Omental fat pad (tissue), 4 donors: Measurements from ENCODE around the gene ZSCAN9. TPM values are rescaled to one million over a fixed set of nuclear protein-coding genes. Genes with fewer than 3 reads are reported as not detected.

Source experiments
- ATAC-seq: fragments of 150-250 bp; one replicate; pipeline ENCODE4 v1.9.1; 2016; ENCODE audit warnings: mild to moderate bottlenecking, moderate library complexity; ENCODE audit not compliant: low FRiP score
- DNase-seq: peaks from one replicate; pipeline ENCODE4 v3.0.0-alpha.2; 2019; ENCODE audit warnings: low spot score
- total RNA-seq, 4 donors: library from RNA; depleted of rRNA; stranded (reverse); fragments of >200 nt; gene quantifications; one replicate each; pipeline ENCODE4 v1.1.0, GENCODE V29; 2016
- TF ChIP-seq, protein P1 (sequence below), 3 donors: fragments of 450-650 bp; IDR thresholded peaks; one replicate each; pipeline ENCODE4 v1.5.1; 2016 to 2017; ENCODE audit warnings: antibody characterized with exemption in 3 of 3, mild to moderate bottlenecking in 3 of 3, moderate library complexity in 2 of 3

The ZSCAN9 gene
- total RNA-seq, 4 donors from 2014 or later = 6.3 to 16.6 (median 12.2) TPM

- ATAC-seq (no peak), DNase-seq (no peak)
- TF ChIP-seq, protein P1, sequence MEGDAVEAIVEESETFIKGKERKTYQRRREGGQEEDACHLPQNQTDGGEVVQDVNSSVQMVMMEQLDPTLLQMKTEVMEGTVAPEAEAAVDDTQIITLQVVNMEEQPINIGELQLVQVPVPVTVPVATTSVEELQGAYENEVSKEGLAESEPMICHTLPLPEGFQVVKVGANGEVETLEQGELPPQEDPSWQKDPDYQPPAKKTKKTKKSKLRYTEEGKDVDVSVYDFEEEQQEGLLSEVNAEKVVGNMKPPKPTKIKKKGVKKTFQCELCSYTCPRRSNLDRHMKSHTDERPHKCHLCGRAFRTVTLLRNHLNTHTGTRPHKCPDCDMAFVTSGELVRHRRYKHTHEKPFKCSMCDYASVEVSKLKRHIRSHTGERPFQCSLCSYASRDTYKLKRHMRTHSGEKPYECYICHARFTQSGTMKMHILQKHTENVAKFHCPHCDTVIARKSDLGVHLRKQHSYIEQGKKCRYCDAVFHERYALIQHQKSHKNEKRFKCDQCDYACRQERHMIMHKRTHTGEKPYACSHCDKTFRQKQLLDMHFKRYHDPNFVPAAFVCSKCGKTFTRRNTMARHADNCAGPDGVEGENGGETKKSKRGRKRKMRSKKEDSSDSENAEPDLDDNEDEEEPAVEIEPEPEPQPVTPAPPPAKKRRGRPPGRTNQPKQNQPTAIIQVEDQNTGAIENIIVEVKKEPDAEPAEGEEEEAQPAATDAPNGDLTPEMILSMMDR (IDR thresholded peaks at IDR 0.05) = no peak
Observed at GRCh38 chr6:28205879-28206278, 19.2 kb upstream of the ZSCAN9 start.

DNA sequence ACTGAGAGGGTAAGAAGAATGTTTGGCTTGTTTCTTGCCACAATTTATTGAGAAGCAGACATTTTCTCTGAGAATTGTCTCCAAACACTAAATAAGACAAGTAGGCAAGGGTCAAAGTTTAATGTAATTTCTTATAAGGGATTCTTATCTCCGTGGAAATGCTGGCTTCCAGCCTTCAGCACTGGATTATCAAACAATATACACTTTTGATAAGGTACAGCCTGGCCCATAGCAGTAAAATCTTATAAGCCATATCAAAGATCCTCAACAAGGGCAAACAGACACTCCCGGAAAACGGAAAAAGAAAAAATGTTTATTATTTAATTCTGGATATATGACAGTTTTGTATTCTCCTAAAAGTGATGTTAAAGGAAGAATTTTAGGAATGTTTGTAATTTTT lies 18.5 kb upstream of the ZSCAN9 start:
- ATAC-seq (no peak), DNase-seq (no peak)
- TF ChIP-seq, protein P1 (IDR thresholded peaks at IDR 0.05) = no peak

GRCh38 chr6:28206928-28207509 lies 18.1 kb upstream of the ZSCAN9 start:
- TF ChIP-seq, protein P1 (IDR thresholded peaks at IDR 0.05) = no peak
- ATAC-seq (no peak), DNase-seq (no peak)

DNA sequence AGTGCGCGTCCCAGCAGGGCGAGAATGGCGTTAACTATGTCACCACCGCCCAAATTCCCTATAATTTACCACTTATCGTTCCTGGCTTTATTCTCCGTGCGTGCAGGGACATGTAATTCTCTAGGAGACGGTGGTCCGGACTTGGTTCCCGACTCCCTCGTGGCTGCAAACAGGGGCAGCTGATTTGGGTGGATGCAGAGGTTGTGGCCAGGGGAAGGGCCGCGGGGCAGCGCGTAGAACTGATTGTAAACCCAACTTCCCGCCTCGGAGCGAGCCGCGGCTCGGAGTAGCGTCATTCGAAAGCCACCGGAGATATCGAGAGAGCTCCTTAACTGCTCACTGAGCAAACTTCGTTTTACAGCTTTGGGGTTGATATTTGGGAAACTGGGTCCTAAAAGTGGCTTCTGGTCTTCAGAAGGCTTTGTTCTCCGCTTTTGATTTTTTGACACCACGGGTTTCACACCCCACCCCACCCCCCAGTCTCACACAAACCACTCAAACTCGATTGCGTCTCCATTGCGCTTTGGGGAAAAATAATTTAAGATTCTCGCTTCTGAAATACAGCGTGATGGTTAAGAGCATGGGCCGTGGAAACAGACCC lies 17.5 kb upstream of the ZSCAN9 start:
- ATAC-seq (no peak), DNase-seq (no peak)
- TF ChIP-seq, protein P1 (IDR thresholded peaks at IDR 0.05) = no peak

DNA sequence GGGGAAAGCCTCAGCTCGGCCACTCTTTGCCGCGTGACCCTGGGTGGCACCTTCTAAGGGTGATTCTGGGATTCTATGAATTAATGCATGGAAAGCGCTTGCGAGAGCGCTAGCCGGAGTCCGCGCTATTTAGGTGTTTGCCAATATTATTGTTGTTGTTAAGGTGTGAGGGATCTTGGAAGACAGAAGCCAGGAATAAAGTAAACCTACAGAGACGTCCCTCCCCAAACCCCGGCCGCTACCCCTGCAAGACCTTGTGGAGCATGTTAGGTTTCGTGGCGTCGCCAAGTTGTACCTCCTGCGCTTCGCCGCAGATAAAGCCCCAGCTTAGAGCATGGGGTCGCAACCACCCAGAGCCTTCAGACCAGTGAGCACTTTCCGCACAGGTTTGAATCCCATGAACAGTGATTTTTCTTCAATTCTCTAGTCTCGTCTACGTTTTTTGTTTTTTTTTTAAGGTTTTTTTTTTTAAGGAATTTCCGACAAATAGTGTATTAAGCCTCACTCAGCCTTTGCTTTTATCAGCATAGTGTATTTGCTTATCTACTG lies 16.9 kb upstream of the ZSCAN9 start:
- ATAC-seq (no peak), DNase-seq (no peak)
- TF ChIP-seq, protein P1 (IDR thresholded peaks at IDR 0.05) = no peak

- ATAC-seq (no peak), DNase-seq (no peak)
- TF ChIP-seq, protein P1 (IDR thresholded peaks at IDR 0.05) = no peak
Observed at GRCh38 chr6:28209753-28210535, 15.1 kb upstream of the ZSCAN9 start.
